Measurements from ENCODE around the gene RIPPLY2. TPM values are rescaled to one million over a fixed set of nuclear protein-coding genes. Genes with fewer than 3 reads are reported as not detected.

RIPPLY2 gene
- total RNA-seq, 4 donors from 2014 or later: not detected

DNA sequence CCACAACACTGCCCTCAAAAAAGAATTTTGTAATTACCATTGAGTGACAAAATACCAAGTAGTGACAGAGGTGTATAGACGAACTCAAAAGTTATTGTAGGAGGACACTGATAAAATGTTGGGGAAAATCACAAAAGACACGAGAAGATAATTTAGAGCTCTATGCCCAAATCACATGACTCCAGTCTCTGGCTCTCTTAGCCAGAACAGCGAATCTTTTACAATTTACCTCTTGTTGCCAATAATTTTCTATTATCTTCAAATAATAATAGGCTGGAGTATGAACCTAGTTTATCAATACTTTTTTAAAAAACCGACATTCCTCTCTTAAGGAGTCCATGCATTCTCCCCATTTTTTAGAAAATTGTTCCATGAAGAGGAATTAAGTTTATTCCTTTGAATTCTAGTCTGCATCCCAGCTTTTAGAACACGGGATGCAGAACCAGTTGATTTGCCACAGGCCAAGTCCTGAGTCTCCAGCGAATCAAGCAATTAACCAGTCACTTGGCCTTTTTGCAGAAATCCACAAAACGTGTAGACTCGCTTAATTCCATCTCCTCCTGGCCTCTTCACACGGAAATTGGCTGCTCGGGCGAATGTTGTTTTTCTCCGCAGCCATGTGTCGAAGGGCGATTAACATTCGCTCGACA, 507 bp upstream of the RIPPLY2 start:
- Histone ChIP-seq H3K4me1 (peaks cover 0 to 13% (median 6%) of the 10 kb centered on the region in 4 donors), H3K9me3 (no peaks in the 10 kb centered on the region), H3K36me3 (no peaks in the 10 kb centered on the region), H3K27me3 (no peaks in the 10 kb centered on the region), H3K4me3 (peak overlapping the region; percentile 17 to 53 (median 30)), H3K27ac (no peak overlapping the region)
- no peak for DNase-seq
- TF ChIP-seq POLR2A (IDR thresholded peaks at IDR 0.05): no peak
- TF ChIP-seq, protein P1, sequence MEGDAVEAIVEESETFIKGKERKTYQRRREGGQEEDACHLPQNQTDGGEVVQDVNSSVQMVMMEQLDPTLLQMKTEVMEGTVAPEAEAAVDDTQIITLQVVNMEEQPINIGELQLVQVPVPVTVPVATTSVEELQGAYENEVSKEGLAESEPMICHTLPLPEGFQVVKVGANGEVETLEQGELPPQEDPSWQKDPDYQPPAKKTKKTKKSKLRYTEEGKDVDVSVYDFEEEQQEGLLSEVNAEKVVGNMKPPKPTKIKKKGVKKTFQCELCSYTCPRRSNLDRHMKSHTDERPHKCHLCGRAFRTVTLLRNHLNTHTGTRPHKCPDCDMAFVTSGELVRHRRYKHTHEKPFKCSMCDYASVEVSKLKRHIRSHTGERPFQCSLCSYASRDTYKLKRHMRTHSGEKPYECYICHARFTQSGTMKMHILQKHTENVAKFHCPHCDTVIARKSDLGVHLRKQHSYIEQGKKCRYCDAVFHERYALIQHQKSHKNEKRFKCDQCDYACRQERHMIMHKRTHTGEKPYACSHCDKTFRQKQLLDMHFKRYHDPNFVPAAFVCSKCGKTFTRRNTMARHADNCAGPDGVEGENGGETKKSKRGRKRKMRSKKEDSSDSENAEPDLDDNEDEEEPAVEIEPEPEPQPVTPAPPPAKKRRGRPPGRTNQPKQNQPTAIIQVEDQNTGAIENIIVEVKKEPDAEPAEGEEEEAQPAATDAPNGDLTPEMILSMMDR (IDR thresholded peaks at IDR 0.05): no peak

DNA sequence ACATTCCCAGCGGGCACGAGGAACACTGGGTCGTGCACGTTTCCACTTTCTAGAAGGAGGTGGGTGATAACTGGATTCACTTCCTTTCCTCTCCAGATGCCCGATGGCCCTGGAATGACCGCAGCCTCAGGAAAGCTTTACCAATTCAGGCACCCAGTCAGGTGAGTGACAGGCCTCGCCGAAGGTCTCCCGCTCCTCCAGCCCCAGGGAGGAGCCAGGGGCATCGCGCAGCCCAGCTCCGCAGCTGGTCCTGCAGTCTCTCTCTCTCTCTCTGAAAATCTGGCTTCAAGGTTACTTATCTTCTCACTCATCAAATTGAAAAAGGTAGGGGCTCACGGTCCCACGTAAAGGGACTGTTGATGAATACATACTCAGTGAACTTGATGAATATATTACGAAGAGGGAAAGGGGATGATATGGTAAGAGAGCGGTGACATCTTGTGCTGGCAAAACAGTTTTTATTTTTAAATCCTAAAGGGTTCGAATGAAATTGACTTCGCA, 891 bp downstream of the RIPPLY2 start:
- DNase-seq: no peak
- H3K4me3 ChIP-seq: peak overlapping the region in 3 of 4 donors; percentile 25 to 53 (median 36)
- H3K36me3 ChIP-seq: no peaks in the 10 kb centered on the region
- no peak overlapping the region for H3K27ac ChIP-seq
- no peaks in the 10 kb centered on the region for H3K9me3 ChIP-seq
- TF ChIP-seq, protein P1 (IDR thresholded peaks at IDR 0.05): no peak
- TF ChIP-seq POLR2A (IDR thresholded peaks at IDR 0.05): no peak
- H3K27me3 ChIP-seq: no peaks in the 10 kb centered on the region
- peaks cover 0 to 13% (median 8%) of the 10 kb centered on the region in 4 donors for H3K4me1 ChIP-seq

DNA sequence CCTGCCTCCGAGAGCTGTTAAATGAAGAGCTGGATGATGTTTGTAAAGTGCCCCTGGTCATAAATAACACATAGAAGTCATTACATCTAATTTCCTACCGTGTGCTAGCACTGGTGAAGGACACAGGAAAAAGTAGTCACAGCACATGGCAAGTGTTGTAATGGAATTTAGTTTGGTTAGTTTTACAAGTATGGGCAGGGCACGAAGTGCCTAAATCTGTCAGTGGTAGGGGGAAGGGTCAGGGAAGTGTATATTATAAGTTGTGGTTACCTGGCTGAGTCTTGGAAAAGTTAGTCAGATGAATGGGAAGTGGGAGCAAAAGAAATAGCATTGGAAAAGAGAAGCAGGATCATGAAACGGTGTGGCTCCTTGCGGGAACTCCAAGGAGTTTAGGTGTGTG, 1.6 kb downstream of the RIPPLY2 start:
- no peaks in the 10 kb centered on the region for H3K36me3 ChIP-seq
- H3K27ac ChIP-seq: no peak overlapping the region
- H3K27me3 ChIP-seq: no peaks in the 10 kb centered on the region
- H3K4me3 ChIP-seq: no peak overlapping the region
- TF ChIP-seq POLR2A (IDR thresholded peaks at IDR 0.05): no peak
- TF ChIP-seq, protein P1 (IDR thresholded peaks at IDR 0.05): no peak
- DNase-seq: no peak
- H3K9me3 ChIP-seq: no peaks in the 10 kb centered on the region
- H3K4me1 ChIP-seq: peaks cover 0 to 13% (median 8%) of the 10 kb centered on the region in 4 donors

DNA sequence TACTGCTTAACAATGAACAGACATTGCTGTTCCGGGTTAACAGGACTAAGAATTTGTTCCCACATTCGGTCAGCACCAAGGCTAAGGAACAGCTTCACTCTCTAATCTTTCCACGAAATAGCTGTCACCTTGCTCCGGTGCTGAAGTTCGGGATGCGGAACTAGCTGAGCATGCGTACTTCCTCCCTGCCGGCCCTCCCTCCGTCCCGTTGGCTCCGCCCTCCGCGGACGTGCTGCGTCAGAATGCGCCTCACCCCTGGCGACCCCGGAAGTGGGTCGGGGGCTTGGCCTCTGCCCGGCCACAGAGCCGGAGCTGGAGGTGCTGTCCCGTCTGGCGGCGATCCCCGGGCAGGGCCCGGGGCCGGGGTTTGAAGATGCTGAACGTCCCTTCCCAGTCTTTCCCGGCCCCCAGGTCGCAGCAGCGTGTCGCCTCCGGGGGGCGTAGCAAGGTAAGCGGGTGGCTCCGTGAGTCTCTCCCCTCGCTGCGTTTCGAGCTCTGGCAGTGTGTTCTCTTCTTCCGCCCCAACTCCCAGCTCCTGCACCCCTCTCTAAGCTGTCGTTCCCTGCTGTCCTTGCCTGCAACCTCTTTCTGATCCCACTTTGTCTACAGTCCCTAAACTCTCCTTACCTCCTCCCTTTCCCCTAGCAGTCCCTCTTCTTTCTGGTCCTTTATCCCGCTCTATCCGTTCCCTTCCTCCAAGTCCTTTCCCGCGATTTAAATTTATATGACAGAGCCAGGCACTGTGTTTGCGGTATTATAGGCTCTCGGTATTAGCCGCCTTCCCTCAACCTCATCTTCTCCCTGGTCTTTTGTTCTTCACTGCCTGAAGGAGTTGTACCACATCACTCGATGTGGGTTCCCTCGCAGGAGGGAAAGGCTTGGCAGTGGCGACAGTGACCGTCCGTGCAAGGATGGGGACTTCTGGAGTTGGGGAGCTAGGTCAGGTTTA, 6.5 kb downstream of the RIPPLY2 start, which contains the start of gene CYB5R4:
Gene CYB5R4 (plus strand): TSS at position 280 of the 949 bp plus-strand sequence. CDS start 94 bp downstream, at position 374.
- H3K36me3 ChIP-seq: peaks cover 0 to 5% (median 0%) of the 10 kb centered on the region in 3 donors
- H3K27me3 ChIP-seq: no peaks in the 10 kb centered on the region
- H3K27ac ChIP-seq: peak within 1 kb of the TSS; percentile 86 to 91 (median 88)
- H3K4me1 ChIP-seq: peaks cover 0 to 14% (median 2%) of the 10 kb centered on the region in 4 donors
- H3K4me3 ChIP-seq: peak within 1 kb of the TSS; percentile 62 to 95 (median 81)
- no peaks in the 10 kb centered on the region for H3K9me3 ChIP-seq
- TF ChIP-seq, protein P1 (IDR thresholded peaks at IDR 0.05): peak in 4 of 6 experiments; percentile 30 to 41 (median 37)
- TF ChIP-seq POLR2A (IDR thresholded peaks at IDR 0.05): peak; percentile 89 to 92
- peak; percentile 92 to 97 (median 97) for DNase-seq

DNA sequence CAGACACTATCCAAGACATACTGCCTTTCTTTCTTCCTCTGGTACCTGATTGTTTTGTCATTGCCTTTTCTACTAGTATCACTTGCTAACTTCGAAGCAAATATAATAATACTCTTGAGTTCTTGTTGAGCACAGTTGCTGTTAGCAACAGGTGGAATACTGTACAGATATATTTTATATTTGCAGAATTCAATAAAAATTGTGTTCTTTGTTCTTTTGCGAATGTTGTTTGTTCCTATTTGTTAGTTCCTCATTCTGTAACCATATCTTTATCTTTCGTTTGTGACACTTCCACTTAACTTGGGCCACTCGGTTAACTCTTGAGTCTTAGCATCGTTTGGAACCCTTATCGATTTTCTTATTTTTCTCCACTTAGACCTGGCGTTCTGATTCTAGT, 7.2 kb downstream of the RIPPLY2 start:
- peak overlapping the region; percentile 62 to 95 (median 81) for H3K4me3 ChIP-seq
- no peaks in the 10 kb centered on the region for H3K9me3 ChIP-seq
- no peaks in the 10 kb centered on the region for H3K27me3 ChIP-seq
- H3K4me1 ChIP-seq: peaks cover 0 to 14% (median 2%) of the 10 kb centered on the region in 4 donors
- no peak for DNase-seq
- no peak for TF ChIP-seq POLR2A (IDR thresholded peaks at IDR 0.05)
- TF ChIP-seq, protein P1 (IDR thresholded peaks at IDR 0.05): no peak
- peaks cover 0 to 12% (median 0%) of the 10 kb centered on the region in 3 donors for H3K36me3 ChIP-seq
- H3K27ac ChIP-seq: peak overlapping the region; percentile 86 to 91 (median 88)
